ENCODE data around the gene LSM4. TPM values are rescaled to one million over a fixed set of nuclear protein-coding genes. Genes with fewer than 3 reads are reported as not detected.
A peak's percentile ranks its signal among the peaks of the same experiment; 100 is the strongest.

LSM4 gene
- total and polyA plus RNA-seq, 2 of the 13 experiments (the other 11 are each of a cell fraction or from before 2014, with no cell fraction given): 65.8 to 166 TPM

DNA sequence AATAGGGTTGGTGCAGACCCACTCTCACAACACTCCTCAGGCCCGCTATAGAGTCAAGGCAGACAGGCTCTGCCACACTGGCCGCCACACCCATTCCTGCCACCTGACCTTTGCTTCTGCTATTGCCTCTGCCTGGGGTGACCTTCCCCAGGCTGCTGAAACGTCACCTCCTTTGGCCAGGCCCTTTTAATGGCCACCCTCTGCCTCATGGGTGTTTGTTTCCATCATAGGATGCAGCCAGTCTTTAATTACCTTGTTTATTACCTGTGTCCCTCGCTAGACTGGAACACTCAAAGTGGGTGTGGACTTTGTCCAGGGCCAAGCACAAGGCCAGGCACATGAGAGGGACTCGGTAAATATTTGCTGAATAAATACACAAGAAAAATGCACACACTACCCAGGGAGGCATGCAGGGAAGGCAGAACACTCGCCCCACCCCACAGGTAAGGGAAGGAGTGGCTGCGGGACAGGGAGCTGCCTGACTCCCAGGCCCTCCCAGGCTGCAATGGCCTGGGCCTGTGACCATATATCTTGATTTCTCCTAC lies 3.2 kb downstream of the LSM4 start (continued):
- no peak for TF ChIP-seq TBL1XR1 (IDR thresholded peaks at IDR 0.05; ENCODE audit: borderline replicate concordance, low read length, partially characterized antibody)
- TF ChIP-seq, protein P1, sequence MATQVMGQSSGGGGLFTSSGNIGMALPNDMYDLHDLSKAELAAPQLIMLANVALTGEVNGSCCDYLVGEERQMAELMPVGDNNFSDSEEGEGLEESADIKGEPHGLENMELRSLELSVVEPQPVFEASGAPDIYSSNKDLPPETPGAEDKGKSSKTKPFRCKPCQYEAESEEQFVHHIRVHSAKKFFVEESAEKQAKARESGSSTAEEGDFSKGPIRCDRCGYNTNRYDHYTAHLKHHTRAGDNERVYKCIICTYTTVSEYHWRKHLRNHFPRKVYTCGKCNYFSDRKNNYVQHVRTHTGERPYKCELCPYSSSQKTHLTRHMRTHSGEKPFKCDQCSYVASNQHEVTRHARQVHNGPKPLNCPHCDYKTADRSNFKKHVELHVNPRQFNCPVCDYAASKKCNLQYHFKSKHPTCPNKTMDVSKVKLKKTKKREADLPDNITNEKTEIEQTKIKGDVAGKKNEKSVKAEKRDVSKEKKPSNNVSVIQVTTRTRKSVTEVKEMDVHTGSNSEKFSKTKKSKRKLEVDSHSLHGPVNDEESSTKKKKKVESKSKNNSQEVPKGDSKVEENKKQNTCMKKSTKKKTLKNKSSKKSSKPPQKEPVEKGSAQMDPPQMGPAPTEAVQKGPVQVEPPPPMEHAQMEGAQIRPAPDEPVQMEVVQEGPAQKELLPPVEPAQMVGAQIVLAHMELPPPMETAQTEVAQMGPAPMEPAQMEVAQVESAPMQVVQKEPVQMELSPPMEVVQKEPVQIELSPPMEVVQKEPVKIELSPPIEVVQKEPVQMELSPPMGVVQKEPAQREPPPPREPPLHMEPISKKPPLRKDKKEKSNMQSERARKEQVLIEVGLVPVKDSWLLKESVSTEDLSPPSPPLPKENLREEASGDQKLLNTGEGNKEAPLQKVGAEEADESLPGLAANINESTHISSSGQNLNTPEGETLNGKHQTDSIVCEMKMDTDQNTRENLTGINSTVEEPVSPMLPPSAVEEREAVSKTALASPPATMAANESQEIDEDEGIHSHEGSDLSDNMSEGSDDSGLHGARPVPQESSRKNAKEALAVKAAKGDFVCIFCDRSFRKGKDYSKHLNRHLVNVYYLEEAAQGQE (IDR thresholded peaks at IDR 0.05; ENCODE audit: borderline replicate concordance in 1 of 2, low read depth in 1 of 2, low read length in 2 of 2): no peak
- TF ChIP-seq ZNF253 (CRISPR knock-in tag; IDR thresholded peaks at IDR 0.05; ENCODE audit: borderline replicate concordance): no peak
- TF ChIP-seq, protein P2, sequence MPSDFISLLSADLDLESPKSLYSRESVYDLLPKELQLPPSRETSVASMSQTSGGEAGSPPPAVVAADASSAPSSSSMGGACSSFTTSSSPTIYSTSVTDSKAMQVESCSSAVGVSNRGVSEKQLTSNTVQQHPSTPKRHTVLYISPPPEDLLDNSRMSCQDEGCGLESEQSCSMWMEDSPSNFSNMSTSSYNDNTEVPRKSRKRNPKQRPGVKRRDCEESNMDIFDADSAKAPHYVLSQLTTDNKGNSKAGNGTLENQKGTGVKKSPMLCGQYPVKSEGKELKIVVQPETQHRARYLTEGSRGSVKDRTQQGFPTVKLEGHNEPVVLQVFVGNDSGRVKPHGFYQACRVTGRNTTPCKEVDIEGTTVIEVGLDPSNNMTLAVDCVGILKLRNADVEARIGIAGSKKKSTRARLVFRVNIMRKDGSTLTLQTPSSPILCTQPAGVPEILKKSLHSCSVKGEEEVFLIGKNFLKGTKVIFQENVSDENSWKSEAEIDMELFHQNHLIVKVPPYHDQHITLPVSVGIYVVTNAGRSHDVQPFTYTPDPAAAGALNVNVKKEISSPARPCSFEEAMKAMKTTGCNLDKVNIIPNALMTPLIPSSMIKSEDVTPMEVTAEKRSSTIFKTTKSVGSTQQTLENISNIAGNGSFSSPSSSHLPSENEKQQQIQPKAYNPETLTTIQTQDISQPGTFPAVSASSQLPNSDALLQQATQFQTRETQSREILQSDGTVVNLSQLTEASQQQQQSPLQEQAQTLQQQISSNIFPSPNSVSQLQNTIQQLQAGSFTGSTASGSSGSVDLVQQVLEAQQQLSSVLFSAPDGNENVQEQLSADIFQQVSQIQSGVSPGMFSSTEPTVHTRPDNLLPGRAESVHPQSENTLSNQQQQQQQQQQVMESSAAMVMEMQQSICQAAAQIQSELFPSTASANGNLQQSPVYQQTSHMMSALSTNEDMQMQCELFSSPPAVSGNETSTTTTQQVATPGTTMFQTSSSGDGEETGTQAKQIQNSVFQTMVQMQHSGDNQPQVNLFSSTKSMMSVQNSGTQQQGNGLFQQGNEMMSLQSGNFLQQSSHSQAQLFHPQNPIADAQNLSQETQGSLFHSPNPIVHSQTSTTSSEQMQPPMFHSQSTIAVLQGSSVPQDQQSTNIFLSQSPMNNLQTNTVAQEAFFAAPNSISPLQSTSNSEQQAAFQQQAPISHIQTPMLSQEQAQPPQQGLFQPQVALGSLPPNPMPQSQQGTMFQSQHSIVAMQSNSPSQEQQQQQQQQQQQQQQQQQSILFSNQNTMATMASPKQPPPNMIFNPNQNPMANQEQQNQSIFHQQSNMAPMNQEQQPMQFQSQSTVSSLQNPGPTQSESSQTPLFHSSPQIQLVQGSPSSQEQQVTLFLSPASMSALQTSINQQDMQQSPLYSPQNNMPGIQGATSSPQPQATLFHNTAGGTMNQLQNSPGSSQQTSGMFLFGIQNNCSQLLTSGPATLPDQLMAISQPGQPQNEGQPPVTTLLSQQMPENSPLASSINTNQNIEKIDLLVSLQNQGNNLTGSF (CRISPR knock-in tag; IDR thresholded peaks at IDR 0.05): no peak
- no peak for TF ChIP-seq ZNF17 (CRISPR knock-in tag; IDR thresholded peaks at IDR 0.05)
- TF ChIP-seq TARDBP (CRISPR knock-in tag; IDR thresholded peaks at IDR 0.05): peak; percentile 94
- TF ChIP-seq BRCA1 (CRISPR knock-in tag; IDR thresholded peaks at IDR 0.05): no peak
- no peak for TF ChIP-seq TBP (CRISPR knock-in tag; IDR thresholded peaks at IDR 0.05)
- peak in 1 of 2 experiments; percentile 83; a peak in 2 of 4 replicates for TF ChIP-seq EP300 (IDR thresholded peaks at IDR 0.05; ENCODE audit: low read depth in 2 of 2, low read length in 2 of 2)
- TF ChIP-seq EP300 (CRISPR knock-in tag; IDR thresholded peaks at IDR 0.05; ENCODE audit: borderline replicate concordance): peak; percentile 68; the same call in 1 of the 2 replicates
- no peak for TF ChIP-seq ZFP36 (IDR thresholded peaks at IDR 0.05; ENCODE audit: borderline replicate concordance, low read depth, low read length, partially characterized antibody)
- no peak for TF ChIP-seq ZNF160 (CRISPR knock-in tag; IDR thresholded peaks at IDR 0.05)
- TF ChIP-seq, protein P3, sequence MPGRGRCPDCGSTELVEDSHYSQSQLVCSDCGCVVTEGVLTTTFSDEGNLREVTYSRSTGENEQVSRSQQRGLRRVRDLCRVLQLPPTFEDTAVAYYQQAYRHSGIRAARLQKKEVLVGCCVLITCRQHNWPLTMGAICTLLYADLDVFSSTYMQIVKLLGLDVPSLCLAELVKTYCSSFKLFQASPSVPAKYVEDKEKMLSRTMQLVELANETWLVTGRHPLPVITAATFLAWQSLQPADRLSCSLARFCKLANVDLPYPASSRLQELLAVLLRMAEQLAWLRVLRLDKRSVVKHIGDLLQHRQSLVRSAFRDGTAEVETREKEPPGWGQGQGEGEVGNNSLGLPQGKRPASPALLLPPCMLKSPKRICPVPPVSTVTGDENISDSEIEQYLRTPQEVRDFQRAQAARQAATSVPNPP (CRISPR knock-in tag; IDR thresholded peaks at IDR 0.05): no peak; the same call in 1 of the 2 replicates
- no peak for TF ChIP-seq SMAD1 (CRISPR knock-in tag; IDR thresholded peaks at IDR 0.05; ENCODE audit: borderline replicate concordance, low read depth)
- peak; percentile 70 for TF ChIP-seq ZNF121 (CRISPR knock-in tag; IDR thresholded peaks at IDR 0.05)
- TF ChIP-seq ZNF431 (CRISPR knock-in tag; IDR thresholded peaks at IDR 0.05; ENCODE audit: borderline replicate concordance, low read depth): peak; percentile 58; the same call in 1 of the 2 replicates
- TF ChIP-seq FOXC1 (CRISPR knock-in tag; IDR thresholded peaks at IDR 0.05; ENCODE audit: borderline replicate concordance): 0 out of 2 replicates have a peak, but pooled peaks have one; percentile 11
